Activated T-cell treated with anti-CD3 and anti-CD28 coated beads, Interleukin-2, amount 50 U/mL, for 24 hours (primary cell): ENCODE data around the gene IRF2.

Experiments used
- DNase-seq: peaks from one replicate; pipeline ENCODE4 v3.0.0-alpha.2; 2020
- H3K27ac Mint-ChIP-seq: 2 replicates; pipeline ENCODE4 v1.8.0; 2020; ENCODE audit warnings: mild to moderate bottlenecking, mixed read lengths
- H3K27me3 Mint-ChIP-seq: 2 replicates; pipeline ENCODE4 v1.8.0; 2020; ENCODE audit warnings: mixed read lengths
- H3K36me3 Mint-ChIP-seq: 2 replicates; pipeline ENCODE4 v1.8.0; 2020; ENCODE audit warnings: low read depth, mixed read lengths
- H3K4me1 Mint-ChIP-seq: 2 replicates; pipeline ENCODE4 v1.8.0; 2020; ENCODE audit warnings: low read depth, mixed read lengths
- H3K4me3 Mint-ChIP-seq: 2 replicates; pipeline ENCODE4 v1.8.0; 2020; ENCODE audit warnings: mild to moderate bottlenecking, moderate library complexity, mixed read lengths
- H3K9me3 Mint-ChIP-seq: 2 replicates; pipeline ENCODE4 v1.8.0; 2020; ENCODE audit warnings: mixed read lengths

Gene IRF2

GRCh38 chr4:184463856-184464255, 10.5 kb downstream of the IRF2 start:
- DNase-seq, result no peak
- Mint-ChIP-seq H3K9me3 (no peaks in the 10 kb centered on the region), H3K27me3 (no peaks in the 10 kb centered on the region), H3K36me3 (peaks cover 23% of the 10 kb centered on the region), H3K4me3 (no peak overlapping the region), H3K27ac (no peak overlapping the region), H3K4me1 (peaks cover 80% of the 10 kb centered on the region)

- Mint-ChIP-seq H3K4me1 (peaks cover 81% of the 10 kb centered on the region), H3K4me3 (no peak overlapping the region), H3K9me3 (no peaks in the 10 kb centered on the region), H3K27ac (no peak overlapping the region), H3K27me3 (no peaks in the 10 kb centered on the region), H3K36me3 (peaks cover 24% of the 10 kb centered on the region)
- no peak for DNase-seq
These were observed 11.2 kb downstream of the IRF2 start for GRCh38 chr4:184463158-184463557.

GRCh38 chr4:184462724-184463123, 11.6 kb downstream of the IRF2 start:
- H3K9me3 Mint-ChIP-seq, result no peaks in the 10 kb centered on the region
- H3K27ac Mint-ChIP-seq, result no peak overlapping the region
- no peaks in the 10 kb centered on the region for H3K27me3 Mint-ChIP-seq
- no peak overlapping the region for H3K4me3 Mint-ChIP-seq
- peaks cover 24% of the 10 kb centered on the region for H3K36me3 Mint-ChIP-seq
- peaks cover 82% of the 10 kb centered on the region for H3K4me1 Mint-ChIP-seq
- no peak for DNase-seq

- Mint-ChIP-seq H3K4me1 (peaks cover 82% of the 10 kb centered on the region), H3K36me3 (peaks cover 28% of the 10 kb centered on the region), H3K9me3 (no peaks in the 10 kb centered on the region), H3K27ac (peak overlapping the region; percentile 66), H3K27me3 (no peaks in the 10 kb centered on the region), H3K4me3 (no peak overlapping the region)
- no peak for DNase-seq
These were observed 12.5 kb downstream of the IRF2 start for GRCh38 chr4:184461711-184462441.

GRCh38 chr4:184460499-184461285, 13.7 kb downstream of the IRF2 start:
- no peaks in the 10 kb centered on the region for H3K9me3 Mint-ChIP-seq
- no peaks in the 10 kb centered on the region for H3K27me3 Mint-ChIP-seq

GRCh38 chr4:184459413-184459812, 14.9 kb downstream of the IRF2 start:
- Mint-ChIP-seq H3K4me1 (peaks cover 85% of the 10 kb centered on the region), H3K36me3 (peaks cover 25% of the 10 kb centered on the region), H3K27me3 (no peaks in the 10 kb centered on the region), H3K27ac (peak overlapping the region; percentile 85), H3K9me3 (no peaks in the 10 kb centered on the region), H3K4me3 (peak overlapping the region; percentile 23)
- DNase-seq, result no peak

More at GRCh38 chr4:184460499-184461285, 13.7 kb downstream of the IRF2 start:
- Mint-ChIP-seq H3K4me1 (peaks cover 84% of the 10 kb centered on the region), H3K27ac (peak overlapping the region; percentile 70), H3K36me3 (peaks cover 35% of the 10 kb centered on the region), H3K4me3 (no peak overlapping the region)
- no peak for DNase-seq

- no peaks in the 10 kb centered on the region for H3K27me3 Mint-ChIP-seq
- no peak for DNase-seq
- H3K4me1 Mint-ChIP-seq, result peaks cover 91% of the 10 kb centered on the region
- H3K9me3 Mint-ChIP-seq, result no peaks in the 10 kb centered on the region
- peaks cover 25% of the 10 kb centered on the region for H3K36me3 Mint-ChIP-seq
- H3K4me3 Mint-ChIP-seq, result no peak overlapping the region
- H3K27ac Mint-ChIP-seq, result peak overlapping the region; percentile 85
These were observed 16.7 kb downstream of the IRF2 start for GRCh38 chr4:184457535-184458249.

GRCh38 chr4:184456337-184456736, 18.0 kb downstream of the IRF2 start:
- DNase-seq, result no peak
- Mint-ChIP-seq H3K27me3 (no peaks in the 10 kb centered on the region), H3K27ac (peak overlapping the region; percentile 20), H3K4me1 (peaks cover 90% of the 10 kb centered on the region), H3K4me3 (no peak overlapping the region), H3K9me3 (no peaks in the 10 kb centered on the region), H3K36me3 (peaks cover 35% of the 10 kb centered on the region)

GRCh38 chr4:184455299-184455698, 19.1 kb downstream of the IRF2 start:
- peaks cover 35% of the 10 kb centered on the region for H3K36me3 Mint-ChIP-seq
- no peak overlapping the region for H3K4me3 Mint-ChIP-seq
- no peaks in the 10 kb centered on the region for H3K27me3 Mint-ChIP-seq
- no peak for DNase-seq
- no peaks in the 10 kb centered on the region for H3K9me3 Mint-ChIP-seq
- peak overlapping the region; percentile 28 for H3K27ac Mint-ChIP-seq
- H3K4me1 Mint-ChIP-seq, result peaks cover 87% of the 10 kb centered on the region

- peak; percentile 43 for DNase-seq
- H3K9me3 Mint-ChIP-seq, result no peaks in the 10 kb centered on the region
- H3K36me3 Mint-ChIP-seq, result peaks cover 43% of the 10 kb centered on the region
- H3K27me3 Mint-ChIP-seq, result no peaks in the 10 kb centered on the region
- peak overlapping the region; percentile 85 for H3K27ac Mint-ChIP-seq
- peaks cover 87% of the 10 kb centered on the region for H3K4me1 Mint-ChIP-seq
- H3K4me3 Mint-ChIP-seq, result peak overlapping the region; percentile 39
These were observed 20.8 kb downstream of the IRF2 start for GRCh38 chr4:184453365-184454160.

GRCh38 chr4:184452740-184453139, 21.6 kb downstream of the IRF2 start:
- Mint-ChIP-seq H3K36me3 (peaks cover 44% of the 10 kb centered on the region), H3K4me1 (peaks cover 87% of the 10 kb centered on the region), H3K9me3 (no peaks in the 10 kb centered on the region), H3K27me3 (no peaks in the 10 kb centered on the region), H3K4me3 (no peak overlapping the region), H3K27ac (no peak overlapping the region)
- DNase-seq, result no peak

GRCh38 chr4:184451726-184452125, 22.6 kb downstream of the IRF2 start:
- peaks cover 40% of the 10 kb centered on the region for H3K36me3 Mint-ChIP-seq
- H3K27me3 Mint-ChIP-seq, result no peaks in the 10 kb centered on the region
- H3K4me3 Mint-ChIP-seq, result no peak overlapping the region
- no peaks in the 10 kb centered on the region for H3K9me3 Mint-ChIP-seq
- peaks cover 87% of the 10 kb centered on the region for H3K4me1 Mint-ChIP-seq
- DNase-seq, result no peak
- peak overlapping the region; percentile 51 for H3K27ac Mint-ChIP-seq

- no peaks in the 10 kb centered on the region for H3K27me3 Mint-ChIP-seq
- no peak for DNase-seq
- peak overlapping the region; percentile 1 for H3K27ac Mint-ChIP-seq
These were observed 23.4 kb downstream of the IRF2 start for GRCh38 chr4:184450743-184451535.

More at GRCh38 chr4:184450743-184451535, 23.4 kb downstream of the IRF2 start:
- H3K4me1 Mint-ChIP-seq, result peaks cover 87% of the 10 kb centered on the region
- H3K36me3 Mint-ChIP-seq, result peaks cover 39% of the 10 kb centered on the region
- no peaks in the 10 kb centered on the region for H3K9me3 Mint-ChIP-seq
- H3K4me3 Mint-ChIP-seq, result no peak overlapping the region
